HG03060 (cell line): ENCODE measurements around the gene SLC37A1.

Experiments
- ATAC-seq: cut with Tn5 transposase; IDR thresholded peaks from one replicate; pipeline ENCODE4 v1.9.1; 2021; ENCODE audit warnings: low read depth, moderate number of reproducible peaks; ENCODE audit not compliant: unreplicated experiment

SLC37A1 gene

DNA sequence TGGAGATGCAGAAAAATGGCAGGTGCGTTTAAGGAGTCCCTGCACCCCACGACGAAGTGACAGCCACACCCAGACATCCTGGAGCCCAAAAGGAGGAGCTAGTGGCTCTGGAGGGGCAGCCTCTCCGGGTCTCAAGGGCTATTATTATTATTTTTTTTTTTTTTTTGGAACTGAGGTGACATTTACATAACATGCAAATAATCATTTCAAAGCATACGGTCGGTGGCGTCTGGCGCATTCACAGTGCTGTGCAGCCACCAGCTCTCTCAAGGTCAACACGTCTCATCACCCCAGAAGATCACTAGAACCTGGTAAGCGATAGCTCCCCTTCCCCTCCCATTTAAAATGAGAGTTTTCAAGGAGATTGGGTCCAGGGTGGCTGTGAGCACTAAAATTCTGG, 72.2 kb downstream of the SLC37A1 start:
- no peak for ATAC-seq

GRCh38 chr21:42586406-42586805, 72.8 kb downstream of the SLC37A1 start:
- no peak for ATAC-seq

GRCh38 chr21:42587036-42587435, 73.4 kb downstream of the SLC37A1 start:
- no peak for ATAC-seq

- ATAC-seq: no peak
Measured at GRCh38 chr21:42590431-42591131, 76.9 kb downstream of the SLC37A1 start.

DNA sequence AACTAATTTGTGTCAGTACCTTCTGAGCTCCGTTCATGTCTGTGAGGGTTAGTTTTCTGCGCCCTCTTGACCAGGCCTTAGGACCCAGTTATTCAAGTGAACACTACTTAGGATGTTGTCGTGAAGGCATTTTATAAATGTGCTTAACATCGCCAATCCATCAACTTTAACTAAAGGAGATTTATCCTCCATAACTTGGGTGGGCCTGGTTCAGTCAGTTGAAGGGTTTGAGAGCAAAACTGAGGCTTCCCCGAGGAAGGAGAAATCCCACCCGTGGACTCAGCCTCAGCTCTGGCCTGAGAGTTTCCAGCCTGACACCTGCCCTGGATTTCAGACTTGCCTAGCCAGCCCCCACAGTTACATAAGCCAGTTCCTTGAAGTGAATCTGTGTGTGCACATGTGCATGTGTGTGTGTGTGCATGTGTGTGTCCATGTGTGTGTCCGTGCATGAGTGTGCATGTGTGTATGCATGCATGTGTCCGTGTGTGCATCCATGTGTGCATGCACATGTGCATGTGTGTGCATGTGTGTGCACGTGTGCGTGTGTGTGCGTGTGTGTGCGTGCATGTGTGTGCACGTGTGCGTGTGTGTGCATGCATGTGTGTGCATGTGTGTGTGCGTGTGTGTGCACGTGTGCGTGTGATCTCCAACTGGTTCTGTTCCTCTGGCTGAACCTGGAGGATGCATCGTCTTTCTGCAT, 77.7 kb downstream of the SLC37A1 start:
- no peak for ATAC-seq

DNA sequence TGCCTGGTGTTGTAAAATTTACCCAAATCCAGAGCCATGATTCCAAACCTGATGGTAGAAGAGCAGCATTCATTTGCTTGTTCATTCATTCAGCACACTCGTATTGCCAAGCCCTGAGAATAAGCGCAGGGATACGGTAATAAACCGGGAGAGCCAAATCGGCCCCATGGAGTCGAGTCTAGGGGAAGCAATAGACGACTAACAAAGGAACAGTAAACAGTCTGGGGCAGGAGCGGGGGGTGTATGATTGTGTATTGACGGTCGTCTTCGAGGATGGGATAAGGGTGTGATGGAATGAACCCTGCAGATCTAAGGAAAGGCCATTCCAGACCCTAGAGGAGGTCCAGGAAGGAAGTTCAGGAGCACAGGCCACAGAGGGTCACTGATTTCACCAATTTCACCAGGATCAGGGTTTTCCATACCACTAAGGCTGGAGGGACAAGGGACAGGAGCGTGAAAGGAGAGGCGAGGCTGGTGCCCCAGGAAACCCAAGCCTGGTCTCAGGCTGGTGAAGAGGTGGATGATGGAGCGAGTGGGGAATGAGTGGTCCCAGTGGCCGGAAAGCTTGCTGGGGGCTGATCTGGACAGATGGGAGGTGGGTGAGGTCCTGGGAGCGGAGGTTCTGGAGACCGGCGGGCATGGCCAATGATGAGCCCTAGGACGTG, 78.6 kb downstream of the SLC37A1 start:
- ATAC-seq: no peak

DNA sequence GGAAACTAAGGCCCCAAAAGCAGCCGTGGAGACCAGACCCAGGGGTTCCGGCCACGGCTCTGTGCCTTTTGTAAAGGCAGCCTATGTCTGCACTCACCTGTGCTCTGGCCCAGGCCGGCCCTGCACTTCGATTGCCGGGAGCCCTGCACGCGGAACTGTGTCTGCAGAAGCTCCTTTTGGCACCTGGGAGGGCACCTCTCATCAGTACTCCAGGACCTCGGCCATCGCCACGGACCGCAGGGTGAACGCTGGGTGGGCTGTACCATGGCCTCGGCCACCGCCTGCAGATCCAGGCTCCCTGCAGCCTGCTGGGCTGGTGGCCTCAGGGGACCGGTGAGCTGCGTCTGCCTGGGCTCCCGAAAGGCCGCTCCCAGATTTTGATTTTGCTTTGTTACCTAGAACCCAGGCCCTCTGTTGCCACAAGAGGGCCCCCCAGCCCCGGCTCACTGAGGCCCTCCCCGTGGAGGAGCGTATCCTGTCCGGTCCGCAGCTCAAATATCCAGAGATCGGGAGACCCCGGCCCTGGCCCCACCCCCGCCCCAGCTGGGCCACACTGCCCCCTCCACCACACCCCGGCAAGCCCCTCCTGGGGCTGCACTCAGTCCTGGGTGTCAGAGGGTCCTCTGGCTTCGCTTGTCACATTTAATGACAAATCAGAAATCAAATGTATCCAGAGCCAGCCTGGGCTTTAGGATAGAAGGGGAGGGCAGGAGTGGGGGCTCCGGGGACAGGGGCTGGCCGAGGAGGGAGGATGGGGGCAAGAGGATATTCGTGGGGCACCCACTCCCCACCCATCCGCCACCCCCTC, 79.6 kb downstream of the SLC37A1 start:
- ATAC-seq: no peak

GRCh38 chr21:42594616-42595282, 81.1 kb downstream of the SLC37A1 start:
- no peak for ATAC-seq

DNA sequence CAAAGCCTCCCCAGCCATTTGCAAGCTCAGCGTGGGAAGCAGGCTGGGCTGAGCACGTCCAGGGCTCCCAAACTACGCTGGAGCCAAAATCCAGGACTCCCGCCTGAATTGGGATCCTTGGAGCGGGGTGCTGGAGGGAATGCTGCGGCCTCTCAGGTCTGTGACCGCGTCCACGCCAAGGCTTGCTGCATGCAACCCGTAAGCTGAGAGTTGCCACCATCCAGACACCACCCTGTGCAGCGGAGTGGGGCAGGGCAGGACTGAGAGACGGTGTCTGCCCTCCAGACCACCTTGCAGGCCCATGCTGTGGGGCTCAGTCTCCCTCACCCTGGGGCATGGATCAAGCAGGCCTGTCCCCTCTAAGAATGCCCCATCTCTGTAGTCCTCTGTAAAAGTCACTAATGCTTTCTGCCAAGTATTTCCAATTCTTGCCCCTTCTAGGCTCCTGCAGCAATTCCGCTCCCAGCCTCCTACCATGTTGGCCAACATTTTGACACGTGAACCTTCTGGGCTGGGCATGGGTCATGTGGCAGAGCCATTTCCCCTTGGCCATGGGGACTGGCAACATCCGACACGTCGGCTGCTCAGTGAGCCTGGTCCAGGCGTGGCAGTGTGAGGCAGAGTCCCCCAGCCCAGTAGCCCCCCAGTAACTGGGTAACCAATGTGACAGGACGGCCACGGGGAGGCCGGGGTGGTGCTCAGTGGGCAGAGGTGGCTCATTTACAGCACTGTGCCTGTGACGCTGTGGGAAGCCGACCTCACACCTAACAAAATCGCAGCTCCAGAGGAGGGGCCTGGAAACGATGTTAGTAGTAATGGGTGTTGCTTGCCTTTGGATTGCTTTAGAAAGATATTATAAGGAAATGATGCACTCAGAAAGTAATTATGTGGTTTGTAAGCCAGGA, 81.9 kb downstream of the SLC37A1 start:
- ATAC-seq: no peak

DNA sequence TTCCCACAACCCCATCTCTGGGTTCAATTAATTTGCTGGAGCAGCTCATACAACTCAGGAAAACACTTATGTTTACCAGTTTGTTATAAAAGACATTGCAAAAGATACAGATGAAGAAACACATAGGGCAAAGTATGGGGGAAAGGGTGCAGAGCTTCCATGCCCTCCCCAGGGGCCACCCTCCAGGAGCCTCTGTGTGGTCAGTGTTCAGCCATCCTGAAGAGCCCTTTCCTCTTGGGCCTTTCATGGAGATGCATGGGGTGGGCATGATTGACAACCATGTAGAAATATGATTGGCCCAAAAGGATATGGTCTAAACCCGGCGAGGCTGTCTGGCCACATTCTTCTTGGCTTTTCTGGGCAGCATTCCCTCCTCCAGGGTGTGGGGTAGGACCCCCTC, 83.0 kb downstream of the SLC37A1 start:
- ATAC-seq: no peak

DNA sequence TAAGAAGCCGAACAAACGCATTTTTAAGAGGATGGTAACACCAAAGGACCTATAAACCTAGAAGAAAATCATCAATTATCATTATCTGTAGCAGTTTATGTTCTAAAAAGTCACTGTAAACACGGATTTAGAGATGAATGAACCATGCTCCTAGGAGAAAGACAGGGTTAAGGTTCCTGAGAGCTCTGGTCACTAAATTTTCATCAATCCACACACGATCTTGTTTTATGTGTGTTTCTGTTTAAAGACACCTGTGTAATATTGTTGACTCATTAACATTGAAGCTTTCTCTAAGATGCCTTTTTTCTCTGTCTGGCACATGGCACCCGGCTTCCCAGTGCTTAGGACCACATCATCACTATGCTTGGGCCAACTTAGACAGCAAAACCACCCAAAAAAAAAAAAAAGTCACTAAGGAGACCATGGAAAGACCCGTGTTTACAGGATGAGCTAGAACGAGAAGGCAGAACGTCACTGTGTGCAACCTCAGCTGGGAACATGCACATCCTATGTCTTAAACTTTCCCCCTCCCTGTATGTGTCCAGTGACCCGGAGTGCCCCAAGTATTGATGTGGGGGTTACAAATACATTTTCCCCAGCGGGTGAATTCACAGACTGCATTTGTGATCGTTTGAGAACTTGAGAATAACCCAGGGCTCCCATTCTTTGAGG, 84.0 kb downstream of the SLC37A1 start:
- no peak for ATAC-seq

GRCh38 chr21:42598159-42598735, 84.6 kb downstream of the SLC37A1 start:
- no peak for ATAC-seq

- ATAC-seq: no peak
Measured at GRCh38 chr21:42599486-42599885, 85.8 kb downstream of the SLC37A1 start.

DNA sequence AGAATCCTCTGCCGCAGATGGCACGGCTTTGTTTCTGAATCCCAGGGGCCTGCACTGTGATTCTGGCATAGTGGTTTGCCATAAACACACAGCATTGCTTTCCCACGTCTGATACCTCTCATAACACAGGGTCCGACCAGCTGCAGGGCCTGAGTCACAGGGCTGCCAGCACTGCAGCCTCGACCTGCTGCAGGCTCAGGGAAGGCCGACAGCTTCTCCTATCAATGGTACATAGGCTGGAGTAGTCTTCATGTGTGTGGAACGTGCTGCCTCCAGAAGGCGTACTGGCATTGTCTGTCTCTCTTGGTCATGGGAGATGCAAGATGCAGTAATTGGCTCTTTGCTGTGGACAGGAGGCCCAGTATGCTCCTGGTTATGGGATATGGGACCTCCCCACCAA, 86.3 kb downstream of the SLC37A1 start:
- no peak for ATAC-seq

- ATAC-seq: no peak
Measured at GRCh38 chr21:42601656-42602055, 88.0 kb downstream of the SLC37A1 start.

- no peak for ATAC-seq
Measured at GRCh38 chr21:42607102-42607501, 93.5 kb downstream of the SLC37A1 start.

DNA sequence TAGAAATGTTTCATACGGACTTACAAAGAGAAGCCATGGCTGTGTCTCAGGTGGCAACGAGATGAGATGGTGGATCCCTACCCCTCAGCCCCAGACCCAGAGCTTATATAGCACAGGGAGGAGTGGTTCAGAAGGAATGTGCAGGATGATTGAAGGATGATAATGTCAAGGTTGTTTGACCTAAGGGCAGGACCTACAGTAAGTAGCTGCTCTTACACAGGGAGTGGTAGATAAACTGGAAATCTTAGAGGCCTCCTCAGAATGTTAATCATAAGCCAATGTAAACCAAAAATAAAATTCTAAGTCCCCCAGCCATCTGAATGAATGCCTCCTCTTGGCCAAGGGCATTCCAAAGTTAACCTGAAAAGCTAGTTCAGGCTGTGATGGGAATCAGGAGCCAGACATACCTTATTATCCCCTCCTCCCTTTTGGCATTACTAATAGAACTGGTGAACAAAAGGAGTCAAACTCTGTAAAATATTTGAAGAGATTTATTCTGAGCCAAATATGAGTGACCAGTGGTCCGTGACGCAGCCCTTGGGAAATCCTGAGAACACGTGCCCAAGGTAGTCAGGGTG, 94.0 kb downstream of the SLC37A1 start:
- no peak for ATAC-seq

GRCh38 chr21:42608446-42608845, 94.8 kb downstream of the SLC37A1 start:
- ATAC-seq: no peak
